OCI-LY1 (cell line): ENCODE results near the gene SLC4A1AP.

Source experiments
- H2AFZ ChIP-seq: fragments of 200-600 bp; sonication (generic), shearing (Covaris generic); 2 replicates; pipeline ENCODE4 v1.6.0; 2014; ENCODE audit warnings: antibody characterized with exemption, mild to moderate bottlenecking, low read length
- H3F3A ChIP-seq: fragments of 200-600 bp; sonication (generic), shearing (Covaris generic); 2 replicates; pipeline ENCODE4 v1.6.0; 2014; ENCODE audit warnings: mild to moderate bottlenecking, antibody characterized with exemption, low read length, moderate library complexity; ENCODE audit not compliant: insufficient read depth
- H3K27ac ChIP-seq: fragments of 200-600 bp; sonication (generic); 2 replicates; pipeline ENCODE4 v1.5.1; 2014; ENCODE audit warnings: low read length, mixed run types, mild to moderate bottlenecking, low read depth; ENCODE audit not compliant: poor library complexity, severe bottlenecking
- H3K27me3 ChIP-seq: fragments of 200-600 bp; sonication (generic); 2 replicates; pipeline ENCODE4 v1.6.0; 2014; ENCODE audit warnings: antibody characterized with exemption, mild to moderate bottlenecking, low read length, moderate library complexity; ENCODE audit not compliant: insufficient read depth
- H3K36me3 ChIP-seq: fragments of 200-600 bp; sonication (generic); 2 replicates; pipeline ENCODE4 v1.6.1; 2014; ENCODE audit warnings: mild to moderate bottlenecking, antibody characterized with exemption, low read length, moderate library complexity, mixed read lengths; ENCODE audit not compliant: insufficient read depth
- H3K4me1 ChIP-seq: fragments of 200-600 bp; sonication (generic); 2 replicates; pipeline ENCODE4 v1.5.1; 2014; ENCODE audit warnings: mild to moderate bottlenecking, low read length, moderate library complexity; ENCODE audit not compliant: insufficient read depth, severe bottlenecking
- H3K4me2 ChIP-seq: fragments of 200-600 bp; sonication (generic), shearing (Covaris generic); 2 replicates; pipeline ENCODE4 v1.6.1; 2014; ENCODE audit warnings: low read length
- H3K4me3 ChIP-seq: fragments of 200-600 bp; sonication (generic); 2 replicates; pipeline ENCODE4 v1.5.1; 2014; ENCODE audit warnings: low read length, low read depth, mild to moderate bottlenecking, mixed read lengths; ENCODE audit not compliant: poor library complexity, severe bottlenecking
- H3K79me2 ChIP-seq: fragments of 200-600 bp; shearing (Covaris generic); 2 replicates; pipeline ENCODE4 v1.6.1; 2016; ENCODE audit warnings: mixed run types, low read length, mixed read lengths; ENCODE audit not compliant: insufficient read depth
- H3K9ac ChIP-seq: fragments of 200-600 bp; sonication (generic), shearing (Covaris generic); 2 replicates; pipeline ENCODE4 v1.6.1; 2014; ENCODE audit warnings: mild to moderate bottlenecking, low read length, mixed read lengths
- H3K9me2 ChIP-seq: fragments of 200-600 bp; sonication (generic), shearing (Covaris generic); 2 replicates; pipeline ENCODE4 v1.6.1; 2014; ENCODE audit warnings: low read depth, mild to moderate bottlenecking, low read length, mixed read lengths
- H3K9me3 ChIP-seq: fragments of 200-600 bp; shearing (Covaris generic); 2 replicates; pipeline ENCODE4 v1.6.1; 2014; ENCODE audit warnings: low read length, mixed read lengths
- H4K20me1 ChIP-seq: fragments of 200-600 bp; sonication (generic), shearing (Covaris generic); 2 replicates; pipeline ENCODE4 v1.6.0; 2016; ENCODE audit warnings: mild to moderate bottlenecking, low read length; ENCODE audit not compliant: insufficient read depth
- CTCF ChIP-seq: fragments of 200-600 bp; sonication (generic), shearing (Covaris generic); IDR thresholded peaks from 2 replicates; pipeline ENCODE4 v1.5.1; 2017; ENCODE audit warnings: mild to moderate bottlenecking, antibody characterized with exemption, low read length, moderate library complexity, mixed read lengths
- EZH2 ChIP-seq: fragments of 200-600 bp; sonication (generic), shearing (Covaris generic); IDR thresholded peaks from 2 replicates; pipeline ENCODE4 v1.8.0; 2017; ENCODE audit warnings: borderline replicate concordance, mixed run types, mild to moderate bottlenecking, antibody characterized with exemption, low read length, moderate library complexity, mixed read lengths

The SLC4A1AP gene

GRCh38 chr2:27720004-27720551 is 56.4 kb downstream of the SLC4A1AP start:
- no peaks in the 10 kb centered on the region for H3K79me2 ChIP-seq
- H3K9me3 ChIP-seq, result no peaks in the 10 kb centered on the region
- no peak overlapping the region for H2AFZ ChIP-seq
- H3K27ac ChIP-seq, result no peak overlapping the region
- TF ChIP-seq CTCF (no peak), EZH2 (no peak)
- H3K4me3 ChIP-seq, result no peak overlapping the region
- H3F3A ChIP-seq, result no peaks in the 10 kb centered on the region
- H3K4me2 ChIP-seq, result no peak overlapping the region
- H4K20me1 ChIP-seq, result no peaks in the 10 kb centered on the region
- H3K4me1 ChIP-seq, result no peaks in the 10 kb centered on the region
- no peaks in the 10 kb centered on the region for H3K9me2 ChIP-seq
- no peaks in the 10 kb centered on the region for H3K36me3 ChIP-seq
- no peak overlapping the region for H3K9ac ChIP-seq
- H3K27me3 ChIP-seq, result 0 out of 2 replicates have a peak, but pooled peaks cover 3% of the 10 kb centered on the region

- no peak overlapping the region for H2AFZ ChIP-seq
- no peaks in the 10 kb centered on the region for H3K36me3 ChIP-seq
- H3F3A ChIP-seq, result no peaks in the 10 kb centered on the region
- H4K20me1 ChIP-seq, result no peaks in the 10 kb centered on the region
- no peaks in the 10 kb centered on the region for H3K79me2 ChIP-seq
- TF ChIP-seq CTCF (no peak), EZH2 (no peak)
- H3K4me1 ChIP-seq, result no peaks in the 10 kb centered on the region
- no peaks in the 10 kb centered on the region for H3K9me3 ChIP-seq
- H3K27me3 ChIP-seq, result no peaks in the 10 kb centered on the region
- no peak overlapping the region for H3K27ac ChIP-seq
- no peaks in the 10 kb centered on the region for H3K9me2 ChIP-seq
- no peak overlapping the region for H3K9ac ChIP-seq
- no peak overlapping the region for H3K4me2 ChIP-seq
- H3K4me3 ChIP-seq, result no peak overlapping the region
Observed at GRCh38 chr2:27721335-27721734, 57.6 kb downstream of the SLC4A1AP start.

- H3K36me3 ChIP-seq, result no peaks in the 10 kb centered on the region
- H3K27ac ChIP-seq, result no peak overlapping the region
- H4K20me1 ChIP-seq, result no peaks in the 10 kb centered on the region
- H3K4me3 ChIP-seq, result no peak overlapping the region
- no peak for TF ChIP-seq EZH2
- TF ChIP-seq CTCF, result no peak
- no peak overlapping the region for H3K9ac ChIP-seq
- H3K4me1 ChIP-seq, result no peaks in the 10 kb centered on the region
- no peaks in the 10 kb centered on the region for H3K9me3 ChIP-seq
- no peak overlapping the region for H2AFZ ChIP-seq
- no peaks in the 10 kb centered on the region for H3K27me3 ChIP-seq
- H3K4me2 ChIP-seq, result no peak overlapping the region
- no peaks in the 10 kb centered on the region for H3F3A ChIP-seq
- no peaks in the 10 kb centered on the region for H3K79me2 ChIP-seq
- no peaks in the 10 kb centered on the region for H3K9me2 ChIP-seq
Observed at GRCh38 chr2:27721884-27722485, 58.3 kb downstream of the SLC4A1AP start.
